Fibroblast of the aortic adventitia (primary cell): ENCODE measurements around the gene DDC. TPM values are rescaled to one million over a fixed set of nuclear protein-coding genes. Genes with fewer than 3 reads are reported as not detected.

ENCODE experiments used
- DNase-seq: peaks from one replicate; pipeline ENCODE4 v3.0.0-alpha.2; 2010; ENCODE audit warnings: low read depth
- H3K4me3 ChIP-seq: 2 replicates; pipeline ENCODE4 v1.5.1; 2011; ENCODE audit warnings: low read depth, mild to moderate bottlenecking, control low read depth, low read length, moderate library complexity
- total RNA-seq: library from RNA; depleted of rRNA; stranded (reverse); fragments of >200 nt; gene quantifications from 2 replicates; pipeline ENCODE4 v1.2.3, GENCODE V29; 2012; ENCODE audit warnings: low replicate concordance
- TF ChIP-seq, protein P1 (sequence below): IDR thresholded peaks from 2 replicates; pipeline ENCODE4 v1.5.1; 2011; ENCODE audit warnings: mild to moderate bottlenecking, low read length, control low read depth, inconsistent platforms; ENCODE audit not compliant: insufficient read depth

Gene DDC
- total RNA-seq, 1 donor: not detected

GRCh38 chr7:50418526-50419290 lies 146.5 kb downstream of the DDC start:
- H3K4me3 ChIP-seq: no peak overlapping the region
- TF ChIP-seq, protein P1, sequence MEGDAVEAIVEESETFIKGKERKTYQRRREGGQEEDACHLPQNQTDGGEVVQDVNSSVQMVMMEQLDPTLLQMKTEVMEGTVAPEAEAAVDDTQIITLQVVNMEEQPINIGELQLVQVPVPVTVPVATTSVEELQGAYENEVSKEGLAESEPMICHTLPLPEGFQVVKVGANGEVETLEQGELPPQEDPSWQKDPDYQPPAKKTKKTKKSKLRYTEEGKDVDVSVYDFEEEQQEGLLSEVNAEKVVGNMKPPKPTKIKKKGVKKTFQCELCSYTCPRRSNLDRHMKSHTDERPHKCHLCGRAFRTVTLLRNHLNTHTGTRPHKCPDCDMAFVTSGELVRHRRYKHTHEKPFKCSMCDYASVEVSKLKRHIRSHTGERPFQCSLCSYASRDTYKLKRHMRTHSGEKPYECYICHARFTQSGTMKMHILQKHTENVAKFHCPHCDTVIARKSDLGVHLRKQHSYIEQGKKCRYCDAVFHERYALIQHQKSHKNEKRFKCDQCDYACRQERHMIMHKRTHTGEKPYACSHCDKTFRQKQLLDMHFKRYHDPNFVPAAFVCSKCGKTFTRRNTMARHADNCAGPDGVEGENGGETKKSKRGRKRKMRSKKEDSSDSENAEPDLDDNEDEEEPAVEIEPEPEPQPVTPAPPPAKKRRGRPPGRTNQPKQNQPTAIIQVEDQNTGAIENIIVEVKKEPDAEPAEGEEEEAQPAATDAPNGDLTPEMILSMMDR: no peak
- no peak for DNase-seq

DNA sequence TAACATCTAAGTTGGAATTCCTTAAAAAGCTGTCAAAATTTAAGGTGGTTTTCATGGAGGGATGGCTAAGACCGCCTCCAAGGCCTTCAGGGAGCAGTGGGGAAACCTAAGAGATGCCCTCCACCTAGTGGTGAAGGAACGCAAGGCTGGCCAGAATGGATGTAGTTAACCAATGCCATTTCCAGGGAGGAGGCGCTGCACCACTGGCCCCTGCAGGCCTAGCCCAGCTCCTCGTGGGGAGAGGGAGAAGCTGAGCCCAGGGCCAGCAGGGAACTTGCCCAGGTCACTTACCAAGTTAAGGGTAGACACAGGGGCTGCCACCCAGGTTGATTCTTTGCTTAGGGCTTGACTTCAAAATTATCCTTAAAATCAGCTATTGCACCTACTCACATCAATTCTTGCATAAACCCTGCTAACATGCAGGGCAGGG lies 147.1 kb downstream of the DDC start:
- H3K4me3 ChIP-seq: no peak overlapping the region
- DNase-seq: peak; percentile 77
- TF ChIP-seq, protein P1: peak; percentile 92

DNA sequence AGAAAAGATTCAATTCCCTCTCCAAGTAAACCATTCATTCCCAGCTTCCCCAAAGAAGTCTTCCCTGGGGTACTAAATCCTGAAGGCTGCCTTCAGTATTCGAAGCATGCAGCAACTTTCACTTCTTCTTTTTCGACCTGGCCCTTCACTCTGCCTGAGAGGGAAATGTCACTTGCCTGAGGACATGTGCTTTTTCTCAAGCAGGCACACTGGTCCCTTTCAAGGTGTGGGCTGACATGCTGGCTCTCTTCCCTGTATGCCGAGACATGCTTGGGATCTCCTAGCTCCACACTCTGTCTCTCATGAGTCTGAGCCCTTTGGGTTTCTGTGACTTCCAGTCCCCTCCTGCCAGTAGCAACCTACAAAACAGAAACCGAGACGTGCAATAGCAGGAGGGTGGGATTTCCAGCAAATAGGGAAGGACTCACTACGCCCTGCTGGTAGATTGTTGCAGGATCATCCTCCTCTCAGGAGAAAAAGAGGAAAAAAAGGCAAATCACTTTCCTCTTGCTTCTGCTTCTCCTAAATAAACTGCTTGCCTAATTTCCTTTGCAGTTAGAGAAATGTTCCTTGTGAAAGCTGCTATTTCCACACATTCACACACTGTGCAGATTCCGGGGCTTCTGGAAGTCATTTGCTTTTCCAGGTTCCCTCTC lies 148.6 kb downstream of the DDC start:
- no peak overlapping the region for H3K4me3 ChIP-seq
- DNase-seq: no peak
- TF ChIP-seq, protein P1: no peak

- TF ChIP-seq, protein P1: no peak
- no peak overlapping the region for H3K4me3 ChIP-seq
- DNase-seq: no peak
These were observed 149.3 kb downstream of the DDC start for GRCh38 chr7:50415844-50416364.

GRCh38 chr7:50413561-50413960 lies 151.6 kb downstream of the DDC start:
- TF ChIP-seq, protein P1: no peak
- H3K4me3 ChIP-seq: no peak overlapping the region
- no peak for DNase-seq

- no peak for DNase-seq
- H3K4me3 ChIP-seq: no peak overlapping the region
- TF ChIP-seq, protein P1: no peak
These were observed 152.2 kb downstream of the DDC start for GRCh38 chr7:50412973-50413372.
